Mucosa of descending colon (tissue), 3 donors: ENCODE results near the gene ITIH5. TPM values are rescaled to one million over a fixed set of nuclear protein-coding genes. Genes with fewer than 3 reads are reported as not detected.
"Not testable (repeated sequence)": the region's sequence is repeated elsewhere in the genome, so short reads cannot be mapped to it uniquely, and the experiment has no call there.

Experiments
- ATAC-seq: fragments of 200-7000 bp; cut with Tn5 transposase; one replicate; pipeline ENCODE4 v1.9.1; 2020; ENCODE audit warnings: mild to moderate bottlenecking, moderate library complexity
- DNase-seq, 3 donors: peaks; one replicate each; pipeline ENCODE4 v3.0.0-alpha.2; 2020
- H3K36me3 ChIP-seq: fragments of 200-600 bp; one replicate; pipeline ENCODE4 v1.8.0; 2021; ENCODE audit warnings: low read depth, mild to moderate bottlenecking
- H3K4me1 ChIP-seq: fragments of 200-600 bp; one replicate; pipeline ENCODE4 v1.8.0; 2021; ENCODE audit warnings: low read depth, mild to moderate bottlenecking
- H3K4me3 ChIP-seq: fragments of 200-600 bp; one replicate; pipeline ENCODE4 v1.8.0; 2021; ENCODE audit warnings: mild to moderate bottlenecking
- H3K9me3 ChIP-seq: fragments of 200-600 bp; one replicate; pipeline ENCODE4 v1.8.0; 2021; ENCODE audit warnings: mild to moderate bottlenecking
- intact Hi-C, 2 donors: fragments of 100-400 bp; cut with DNase I in 1 of 2; cut with micrococcal nuclease in 1 of 2; formaldehyde crosslinking; loops; one replicate each; pipeline versions ENCODE4 v1.11.0 to v1.11.1; 2022; cut with DNase I, micrococcal nuclease
- long read RNA-seq, 2 donors: library from polyadenylated mRNA; unstranded; transcript quantifications; one replicate each; pipeline ENCODE4 v2.0.0, GENCODE V29; 2019 to 2021
- total RNA-seq, 3 donors: library from RNA; stranded (reverse); fragmentation: NEBNext Ultra II Directional in 2 of 3; extraction: Animal tissue kit (Norgen Biotek cat#: 25700) in 2 of 3; gene quantifications; one replicate each; pipeline versions ENCODE4 v1.2.1 to v1.2.4, GENCODE V29; 2021 to 2023
- TF ChIP-seq, protein P1 (sequence below): fragments of 200-600 bp; IDR thresholded peaks from one replicate; pipeline ENCODE4 v1.8.0; 2022; ENCODE audit warnings: antibody characterized with exemption, mild to moderate bottlenecking
- donor health status: DM: no; HTN: no; CAD: no; lungs with moderate emphysema.
- donor health status: DM: no; HTN: no; CAD: no.
- donor health status: DM: no; HTN: yes; CAD: no.

Gene ITIH5
- 10 to 100 TPM in 1 of 3 donors, 1 to 10 TPM in 2; 5.0 to 46.6 (median 8.1) TPM for total RNA-seq
- long read RNA-seq, donor 1, full-length matches to known transcripts, result 36 of 93 reads
- long read RNA-seq, donor 1, partial matches to known transcripts, result 34 of 93 reads
- long read RNA-seq, donor 1, other reads (novel, unspliced or antisense), result 23 of 93 reads
- long read RNA-seq, donor 2, full-length matches to known transcripts, result 3 of 3 reads
- long read RNA-seq, donor 2, partial matches to known transcripts, result 0 of 3 reads
- long read RNA-seq, donor 2, other reads (novel, unspliced or antisense), result 0 of 3 reads

GRCh38 chr10:7666253-7667023, at the start of gene ITIH5:
Gene ITIH5 (minus strand): TSS chr10:7666966. CDS start chr10:7666892, 74 bp downstream.
- intact Hi-C loops, result no loop called here
- H3K4me3 ChIP-seq, result peak within 1 kb of the TSS; percentile 9
- ATAC-seq (no peak), DNase-seq (peak in 1 of 3 donors; percentile 35)
- no peaks in the 10 kb centered on the region for H3K36me3 ChIP-seq
- H3K9me3 ChIP-seq, result no peaks in the 10 kb centered on the region
- no peaks in the 10 kb centered on the region for H3K4me1 ChIP-seq
- TF ChIP-seq, protein P1, sequence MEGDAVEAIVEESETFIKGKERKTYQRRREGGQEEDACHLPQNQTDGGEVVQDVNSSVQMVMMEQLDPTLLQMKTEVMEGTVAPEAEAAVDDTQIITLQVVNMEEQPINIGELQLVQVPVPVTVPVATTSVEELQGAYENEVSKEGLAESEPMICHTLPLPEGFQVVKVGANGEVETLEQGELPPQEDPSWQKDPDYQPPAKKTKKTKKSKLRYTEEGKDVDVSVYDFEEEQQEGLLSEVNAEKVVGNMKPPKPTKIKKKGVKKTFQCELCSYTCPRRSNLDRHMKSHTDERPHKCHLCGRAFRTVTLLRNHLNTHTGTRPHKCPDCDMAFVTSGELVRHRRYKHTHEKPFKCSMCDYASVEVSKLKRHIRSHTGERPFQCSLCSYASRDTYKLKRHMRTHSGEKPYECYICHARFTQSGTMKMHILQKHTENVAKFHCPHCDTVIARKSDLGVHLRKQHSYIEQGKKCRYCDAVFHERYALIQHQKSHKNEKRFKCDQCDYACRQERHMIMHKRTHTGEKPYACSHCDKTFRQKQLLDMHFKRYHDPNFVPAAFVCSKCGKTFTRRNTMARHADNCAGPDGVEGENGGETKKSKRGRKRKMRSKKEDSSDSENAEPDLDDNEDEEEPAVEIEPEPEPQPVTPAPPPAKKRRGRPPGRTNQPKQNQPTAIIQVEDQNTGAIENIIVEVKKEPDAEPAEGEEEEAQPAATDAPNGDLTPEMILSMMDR, result no peak

DNA sequence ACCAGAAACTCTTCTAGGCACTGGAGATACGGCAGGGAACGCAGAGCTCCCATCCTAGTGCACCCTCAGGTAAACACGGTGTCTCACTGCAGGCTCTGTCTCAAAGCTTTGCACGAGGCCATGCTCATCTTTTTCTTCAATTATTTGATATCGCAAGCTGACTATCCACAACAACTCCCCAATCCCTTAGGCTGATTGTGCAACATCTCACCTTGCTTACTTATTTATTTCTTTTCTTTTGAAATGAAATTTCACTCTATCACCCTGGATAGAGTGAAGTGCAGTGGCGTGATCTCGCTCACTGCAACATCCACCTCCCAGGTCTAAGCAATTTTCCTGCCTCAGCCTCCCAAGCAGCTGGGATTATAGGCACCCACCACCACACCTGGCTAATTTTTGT, 48.7 kb upstream of the ITIH5 start:
- intact Hi-C loops, result no loop called here
- TF ChIP-seq, protein P1, result no peak
- no peak for DNase-seq
- H3K4me3 ChIP-seq, result no peak overlapping the region
- H3K9me3 ChIP-seq, result no peaks in the 10 kb centered on the region
- no peak for ATAC-seq
- H3K36me3 ChIP-seq, result no peaks in the 10 kb centered on the region
- no peaks in the 10 kb centered on the region for H3K4me1 ChIP-seq

GRCh38 chr10:7711075-7711474, 44.3 kb upstream of the ITIH5 start:
- H3K4me3 ChIP-seq, H3K9me3 ChIP-seq, intact Hi-C loops, ATAC-seq, DNase-seq, H3K4me1 ChIP-seq, H3K36me3 ChIP-seq: not testable (repeated sequence)

GRCh38 chr10:7710446-7710845, 43.7 kb upstream of the ITIH5 start:
- ATAC-seq, result no peak
- Histone ChIP-seq H3K36me3 (no peaks in the 10 kb centered on the region), H3K9me3 (no peaks in the 10 kb centered on the region), H3K4me3 (no peak overlapping the region), H3K4me1 (no peaks in the 10 kb centered on the region)
- TF ChIP-seq, protein P1, result no peak
- DNase-seq, result no peak
- intact Hi-C loops, result no loop called here

DNA sequence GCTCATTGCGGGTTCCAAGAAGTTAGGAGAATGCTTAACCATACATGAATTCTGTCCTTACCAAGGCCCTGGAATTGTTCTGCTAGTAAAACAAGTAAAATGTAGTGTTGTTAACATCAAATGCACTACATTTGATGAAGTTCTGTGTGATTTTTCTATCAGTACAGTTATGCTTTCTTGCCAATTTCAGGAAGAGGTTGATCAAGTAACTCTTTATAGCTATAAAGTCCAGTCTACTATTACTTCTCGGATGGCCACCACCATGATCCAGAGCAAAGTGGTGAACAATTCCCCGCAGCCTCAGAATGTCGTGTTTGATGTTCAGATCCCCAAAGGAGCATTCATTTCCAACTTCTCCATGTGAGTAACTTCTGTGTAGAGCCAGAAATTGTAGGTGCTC, 42.1 kb upstream of the ITIH5 start:
- ATAC-seq, result no peak
- intact Hi-C loops, result no loop called here
- TF ChIP-seq, protein P1, result no peak
- no peak for DNase-seq
- Histone ChIP-seq H3K36me3 (no peaks in the 10 kb centered on the region), H3K4me3 (no peak overlapping the region), H3K9me3 (no peaks in the 10 kb centered on the region), H3K4me1 (no peaks in the 10 kb centered on the region)

DNA sequence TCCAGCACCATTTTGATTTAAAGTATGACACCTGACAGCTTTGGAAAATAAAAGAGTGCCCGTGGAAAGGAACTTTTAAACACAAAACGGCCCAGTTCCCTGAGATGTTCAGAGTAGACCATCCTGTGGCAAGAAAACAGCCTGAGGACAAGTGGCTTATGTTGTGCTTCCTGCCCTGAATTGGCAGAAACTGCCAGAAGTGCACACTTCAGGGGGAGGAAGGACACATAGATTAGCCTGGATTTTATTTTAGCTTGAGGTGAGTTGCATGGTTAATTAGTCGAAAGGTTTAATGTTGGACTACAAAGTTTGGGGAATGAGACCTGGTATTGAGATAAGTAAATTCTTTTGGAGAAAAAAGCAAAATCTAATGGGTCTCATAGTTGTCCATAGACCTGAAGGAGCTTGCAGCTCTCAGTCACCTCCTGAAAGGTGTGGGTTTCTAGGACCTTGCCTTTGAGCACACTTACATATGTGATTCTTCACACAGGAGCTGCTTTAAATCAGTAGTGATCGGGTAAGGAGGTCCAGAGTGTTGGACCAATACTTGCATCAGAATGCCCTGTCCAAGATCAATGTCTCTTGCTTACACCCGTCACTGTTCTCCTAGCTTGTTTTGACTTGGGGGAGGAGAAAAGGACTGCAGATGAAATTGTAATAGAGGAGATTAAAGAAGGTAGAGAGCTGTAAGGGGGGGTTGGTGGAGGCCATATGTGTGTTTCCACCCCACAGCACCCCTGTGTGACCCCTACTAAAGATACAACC, 41.3 kb upstream of the ITIH5 start:
- Histone ChIP-seq H3K4me3 (no peak overlapping the region), H3K4me1 (no peaks in the 10 kb centered on the region), H3K36me3 (no peaks in the 10 kb centered on the region), H3K9me3 (no peaks in the 10 kb centered on the region)
- no peak for ATAC-seq
- DNase-seq, result no peak
- TF ChIP-seq, protein P1, result no peak
- intact Hi-C loops, result no loop called here
